GM19193 (cell line): ENCODE results near the gene MEOX1.

ENCODE experiments used
- POLR2A ChIP-seq: IDR thresholded peaks from 4 replicates; pipeline ENCODE4 v1.6.1; 2011; ENCODE audit not compliant: insufficient read depth, insufficient read length; ENCODE audit errors: extremely low read depth

Gene MEOX1

GRCh38 chr17:43616029-43616351 lies 45.7 kb downstream of the MEOX1 start:
- no peak for TF ChIP-seq POLR2A

- no peak for TF ChIP-seq POLR2A
Observed at GRCh38 chr17:43615330-43616028, 46.2 kb downstream of the MEOX1 start.

DNA sequence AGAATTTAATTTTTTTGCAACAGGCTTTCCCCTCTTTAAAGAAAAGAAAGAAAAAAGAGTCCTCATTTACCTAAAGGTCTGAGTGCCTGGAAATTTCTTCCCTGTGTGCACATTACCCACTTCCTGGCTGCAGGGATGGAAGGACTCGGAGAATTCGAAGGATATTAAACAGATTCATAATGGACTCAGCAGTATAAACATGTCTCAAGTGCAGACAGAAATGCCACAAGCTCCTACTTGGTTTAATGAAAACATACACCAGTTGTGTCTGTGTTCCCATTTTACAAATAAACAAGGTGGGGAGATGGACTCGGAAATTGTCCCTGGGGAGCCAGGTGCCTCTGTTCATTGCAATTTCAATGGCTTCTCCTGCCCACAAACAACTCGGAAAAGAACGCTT lies 47.2 kb downstream of the MEOX1 start:
- no peak for TF ChIP-seq POLR2A

GRCh38 chr17:43613917-43614316 lies 47.8 kb downstream of the MEOX1 start:
- no peak for TF ChIP-seq POLR2A

- TF ChIP-seq POLR2A = no peak
Observed at GRCh38 chr17:43612515-43612914, 49.2 kb downstream of the MEOX1 start.

- no peak for TF ChIP-seq POLR2A
Observed at GRCh38 chr17:43611230-43611969, 50.3 kb downstream of the MEOX1 start.

- TF ChIP-seq POLR2A = no peak
Observed at GRCh38 chr17:43609613-43610385, 51.9 kb downstream of the MEOX1 start.

DNA sequence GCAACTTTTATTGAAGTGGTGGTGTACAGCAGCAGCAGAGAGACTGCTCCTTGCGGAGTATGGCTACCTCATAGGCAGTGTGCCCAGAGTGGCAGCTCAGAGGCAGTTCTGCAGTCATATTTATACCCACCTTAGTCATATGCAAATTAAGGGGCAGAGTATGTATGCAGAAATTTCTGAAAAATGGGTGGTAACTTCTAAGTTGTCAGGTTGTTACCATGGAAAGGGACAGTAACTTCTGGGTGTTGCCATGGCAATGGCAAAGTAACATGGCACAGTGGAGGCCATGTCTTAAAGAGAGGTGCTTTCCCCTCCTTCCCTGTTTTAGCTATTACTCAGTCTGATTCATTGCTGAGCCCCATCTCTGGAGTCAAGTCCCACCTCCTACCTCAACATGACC lies 53.4 kb downstream of the MEOX1 start:
- no peak for TF ChIP-seq POLR2A

- no peak for TF ChIP-seq POLR2A
Observed at GRCh38 chr17:43604549-43604948, 57.2 kb downstream of the MEOX1 start.

GRCh38 chr17:43603321-43603720 lies 58.4 kb downstream of the MEOX1 start:
- TF ChIP-seq POLR2A = no peak

DNA sequence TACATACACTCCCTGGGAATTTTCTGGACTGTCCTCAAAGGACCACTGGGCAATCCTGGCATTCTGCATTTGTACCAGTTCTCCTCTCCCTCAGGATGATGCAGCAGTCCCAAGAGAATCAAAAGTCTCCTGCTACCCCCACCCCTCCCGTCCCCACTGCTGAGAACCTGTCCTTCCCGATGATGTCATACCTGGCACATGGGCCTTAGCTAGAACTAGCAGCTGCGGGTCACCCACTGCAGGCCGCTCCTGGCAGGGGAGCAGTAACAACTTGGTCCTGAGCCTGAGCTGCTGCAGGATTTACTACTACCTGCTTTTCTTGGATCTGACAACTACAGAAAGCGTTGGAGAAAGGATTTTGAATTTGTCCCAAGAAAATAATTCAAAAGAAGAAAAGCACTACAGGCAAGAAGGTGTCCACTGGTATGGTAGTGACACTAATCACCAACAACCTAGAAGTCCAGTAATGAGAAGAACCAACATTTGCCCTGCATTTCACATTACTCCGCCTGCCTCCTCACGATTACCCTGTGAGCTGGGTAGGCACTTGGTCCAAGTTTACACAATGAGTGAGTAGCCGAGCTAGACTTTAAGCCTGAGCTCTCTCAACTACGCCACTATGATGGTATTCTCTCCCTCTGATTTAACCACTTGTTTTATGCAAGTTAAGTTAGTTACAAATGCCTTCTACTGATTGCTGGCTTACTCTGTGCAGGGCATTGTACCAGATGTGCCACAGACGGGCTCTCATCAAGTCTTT lies 60.3 kb downstream of the MEOX1 start:
- no peak for TF ChIP-seq POLR2A

GRCh38 chr17:43599835-43600234 lies 61.9 kb downstream of the MEOX1 start:
- no peak for TF ChIP-seq POLR2A

GRCh38 chr17:43599046-43599395 lies 62.7 kb downstream of the MEOX1 start:
- TF ChIP-seq POLR2A = no peak

GRCh38 chr17:43598357-43599045 lies 63.2 kb downstream of the MEOX1 start:
- no peak for TF ChIP-seq POLR2A
